Measurements from ENCODE around the gene OR7A10.

DNA sequence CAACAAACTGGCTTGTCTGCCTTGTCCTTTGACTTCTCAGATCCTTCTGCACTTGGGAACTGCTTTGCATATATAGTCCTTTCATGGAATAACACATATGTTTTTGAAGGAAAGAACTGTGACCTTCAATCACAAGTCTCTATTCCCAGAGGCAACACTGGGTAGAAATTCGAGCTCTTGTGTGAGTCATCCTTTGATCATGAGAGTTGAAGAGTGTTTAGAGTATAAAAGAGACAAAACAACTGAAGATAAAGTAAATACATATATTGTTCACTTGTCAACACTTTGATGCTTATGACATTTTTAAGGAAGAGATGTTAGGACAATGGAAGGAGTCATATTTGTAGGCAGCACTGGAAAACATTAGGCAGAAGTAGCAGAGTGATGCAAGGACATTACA is 8.5 kb downstream of the OR7A10 start:
- TF ChIP-seq EP300 (IDR thresholded peaks at IDR 0.05; ENCODE audit: borderline replicate concordance) (no peak), MAX (IDR thresholded peaks at IDR 0.05) (no peak), YY1 (IDR thresholded peaks at IDR 0.05; ENCODE audit: low read depth) (no peak), RAD21 (IDR thresholded peaks at IDR 0.05; ENCODE audit: low read depth) (no peak), CEBPB (IDR thresholded peaks at IDR 0.05) (no peak), REST (IDR thresholded peaks at IDR 0.05; ENCODE audit: low read depth) (no peak), TCF12 (IDR thresholded peaks at IDR 0.05; ENCODE audit: low read depth) (no peak), CREB1 (IDR thresholded peaks at IDR 0.05; ENCODE audit: low read depth) (no peak), TEAD4 (IDR thresholded peaks at IDR 0.05) (no peak), ZBTB7A (IDR thresholded peaks at IDR 0.05; ENCODE audit: low read depth) (no peak), EGR1 (IDR thresholded peaks at IDR 0.05) (no peak), NFIC (IDR thresholded peaks at IDR 0.05) (no peak), TAF1 (IDR thresholded peaks at IDR 0.05; ENCODE audit: low read depth) (no peak)
